Lower leg skin (tissue), 3 donors: ENCODE data around the gene MELK.

Experiments
- CTCF ChIP-seq, 3 donors: fragments of 450-650 bp; IDR thresholded peaks; one replicate each; pipeline ENCODE4 v1.5.1; 2016; ENCODE audit warnings: antibody characterized with exemption in 3 of 3, mild to moderate bottlenecking in 3 of 3, moderate library complexity in 2 of 3
- POLR2A ChIP-seq, 2 donors: fragments of 450-650 bp; IDR thresholded peaks; one replicate each; pipeline ENCODE4 v1.6.1; 2016 to 2017; ENCODE audit warnings: antibody characterized with exemption in 2 of 2, mild to moderate bottlenecking in 1 of 2, moderate library complexity in 1 of 2

- no peak for TF ChIP-seq POLR2A (IDR thresholded peaks at IDR 0.05)
- TF ChIP-seq CTCF (IDR thresholded peaks at IDR 0.05): no peak
Measured at GRCh38 chr9:36698984-36699383, 126.3 kb downstream of the MELK start.
